GM23338 (cell line): ENCODE measurements around the gene RPS6KA5. TPM values are rescaled to one million over a fixed set of nuclear protein-coding genes. Genes with fewer than 3 reads are reported as not detected.

Experiments used
- ATAC-seq: fragments of 200-7000 bp; cut with Tn5 transposase; 3 replicates; pipeline ENCODE4 v1.9.1; 2020
- DNase-seq: peaks from one replicate; pipeline ENCODE4 v3.0.0-alpha.2; 2015; ENCODE audit warnings: low spot score
- H2AFZ ChIP-seq: fragments of 200-600 bp; sonication (generic); 2 replicates; pipeline ENCODE4 v1.8.0; 2016; ENCODE audit warnings: antibody characterized with exemption, mild to moderate bottlenecking, moderate library complexity
- H3F3A ChIP-seq: fragments of 200-600 bp; sonication (generic); replicated peaks from 2 replicates; pipeline ENCODE4 v1.8.0; 2017; ENCODE audit warnings: antibody characterized with exemption, mixed run types, low read depth
- H3K27ac ChIP-seq: fragments of 200-600 bp; sonication (generic); 2 replicates; pipeline ENCODE4 v1.6.1; 2016; ENCODE audit warnings: low read depth
- H3K27me3 ChIP-seq: fragments of 200-600 bp; sonication (generic); 2 replicates; pipeline ENCODE4 v1.8.0; 2016; ENCODE audit warnings: mild to moderate bottlenecking, mixed run types, moderate library complexity; ENCODE audit not compliant: insufficient read depth
- H3K36me3 ChIP-seq: fragments of 200-600 bp; sonication (generic); 2 replicates; pipeline ENCODE4 v1.8.0; 2016; ENCODE audit warnings: mild to moderate bottlenecking; ENCODE audit not compliant: insufficient read depth
- H3K4me1 ChIP-seq: fragments of 200-600 bp; sonication (generic); 2 replicates; pipeline ENCODE4 v1.8.0; 2016; ENCODE audit warnings: mild to moderate bottlenecking, moderate library complexity; ENCODE audit not compliant: insufficient read depth
- H3K4me2 ChIP-seq: fragments of 200-600 bp; sonication (generic); 2 replicates; pipeline ENCODE4 v1.7.1; 2017; ENCODE audit warnings: mixed run types
- H3K4me3 ChIP-seq: fragments of 200-600 bp; sonication (generic); 2 replicates; pipeline ENCODE4 v1.6.1; 2016; ENCODE audit warnings: mixed run types
- H3K79me2 ChIP-seq: fragments of 200-600 bp; sonication (generic); replicated peaks from 2 replicates; pipeline ENCODE4 v1.8.0; 2017; ENCODE audit warnings: mild to moderate bottlenecking; ENCODE audit not compliant: insufficient read depth
- H3K9me2 ChIP-seq: fragments of 200-600 bp; sonication (generic); 2 replicates; pipeline ENCODE4 v1.8.0; 2017; ENCODE audit not compliant: insufficient read depth
- H4K20me1 ChIP-seq: fragments of 200-600 bp; sonication (generic); replicated peaks from 2 replicates; pipeline ENCODE4 v1.8.0; 2017; ENCODE audit warnings: mild to moderate bottlenecking; ENCODE audit not compliant: insufficient read depth
- H3K27ac Mint-ChIP-seq: 2 replicates; pipeline ENCODE4 v1.8.0; 2020; ENCODE audit warnings: inconsistent platforms, mild to moderate bottlenecking, moderate library complexity, mixed read lengths
- H3K27me3 Mint-ChIP-seq: 3 replicates; pipeline ENCODE4 v1.8.0; 2022; ENCODE audit warnings: low read depth, mild to moderate bottlenecking, moderate library complexity, mixed read lengths, inconsistent platforms; ENCODE audit not compliant: insufficient read depth, poor library complexity
- H3K36me3 Mint-ChIP-seq: 3 replicates; pipeline ENCODE4 v1.8.0; 2021; ENCODE audit warnings: low read depth, mild to moderate bottlenecking, inconsistent platforms, moderate library complexity, mixed read lengths
- H3K4me1 Mint-ChIP-seq: 3 replicates; pipeline ENCODE4 v1.8.0; 2020; ENCODE audit warnings: mild to moderate bottlenecking, inconsistent platforms, mixed read lengths
- H3K4me3 Mint-ChIP-seq: 3 replicates; pipeline ENCODE4 v1.8.0; 2021; ENCODE audit warnings: moderate library complexity, mild to moderate bottlenecking, inconsistent platforms, mixed read lengths
- H3K9me3 Mint-ChIP-seq: 3 replicates; pipeline ENCODE4 v1.8.0; 2020; ENCODE audit warnings: moderate library complexity, mild to moderate bottlenecking, inconsistent platforms, mixed read lengths
- CTCF ChIP-seq, 2 experiments: fragments of 200-600 bp in 1 of 2; sonication (generic) in 1 of 2; conservative IDR thresholded peaks; 2 replicates each; pipeline versions ENCODE4 v1.5.1 to v1.6.1; 2016 to 2017; ENCODE audit warnings: antibody characterized with exemption in 2 of 2, low read depth in 2 of 2, mild to moderate bottlenecking in 2 of 2, moderate library complexity in 1 of 2
- ETS1 ChIP-seq: IDR thresholded peaks from 2 replicates; pipeline ENCODE4 v1.6.1; 2016; ENCODE audit warnings: antibody characterized with exemption
- EZH2 ChIP-seq: fragments of 200-600 bp; sonication (generic); IDR thresholded peaks from one replicate; pipeline ENCODE4 v1.8.0; 2017; ENCODE audit warnings: antibody characterized with exemption, mild to moderate bottlenecking, low read depth; ENCODE audit not compliant: unreplicated experiment
- EZH2phosphoT487 ChIP-seq: fragments of 200-600 bp; sonication (generic); IDR thresholded peaks from one replicate; pipeline ENCODE4 v1.8.1; 2018; ENCODE audit warnings: antibody characterized with exemption; ENCODE audit not compliant: unreplicated experiment
- JUNB ChIP-seq: IDR thresholded peaks from one replicate; pipeline ENCODE4 v1.6.1; 2016; ENCODE audit warnings: antibody characterized with exemption; ENCODE audit not compliant: unreplicated experiment
- NANOG ChIP-seq: IDR thresholded peaks from 2 replicates; pipeline ENCODE4 v1.6.1; 2016; ENCODE audit warnings: antibody characterized with exemption, borderline replicate concordance
- POLR2AphosphoS5 ChIP-seq: IDR thresholded peaks from 2 replicates; pipeline ENCODE4 v1.6.1; 2016; ENCODE audit warnings: antibody characterized with exemption, low read depth
- STAT1 ChIP-seq: IDR thresholded peaks from one replicate; pipeline ENCODE4 v1.6.1; 2016; ENCODE audit warnings: antibody characterized with exemption; ENCODE audit not compliant: unreplicated experiment
- ZNF114 ChIP-seq: fragments of 250-450 bp; sonication (Bioruptor Pico); IDR thresholded peaks from 2 replicates; pipeline ENCODE4 v1.5.0; 2020; ENCODE audit warnings: mild to moderate bottlenecking, moderate library complexity
- ZNF331 ChIP-seq: fragments of 250-450 bp; sonication (Bioruptor Pico); IDR thresholded peaks from 2 replicates; pipeline ENCODE4 v1.5.0; 2020; ENCODE audit warnings: low read depth, mild to moderate bottlenecking, moderate library complexity
- polyA plus RNA-seq: library from polyadenylated mRNA; unstranded; fragments of >200 nt; fragmentation: Nextera tagmentation; extraction: Ambion mirVana; gene quantifications from 2 replicates; pipeline ENCODE4 v1.2.1, GENCODE V29; 2016
- total RNA-seq: library from RNA; depleted of rRNA; stranded (reverse); fragments of >200 nt; shearing (Covaris generic); gene quantifications from 2 replicates; pipeline ENCODE4 v1.2.3, GENCODE V29; 2014
- TF ChIP-seq, protein P1 (sequence below): fragments of 250-450 bp; sonication (Bioruptor Pico); IDR thresholded peaks from 2 replicates; pipeline ENCODE4 v1.5.0; 2020; ENCODE audit warnings: mild to moderate bottlenecking, moderate library complexity

RPS6KA5 gene
- total and polyA plus RNA-seq, 2 experiments from 2014 or later = 2.1 to 2.4 TPM

DNA sequence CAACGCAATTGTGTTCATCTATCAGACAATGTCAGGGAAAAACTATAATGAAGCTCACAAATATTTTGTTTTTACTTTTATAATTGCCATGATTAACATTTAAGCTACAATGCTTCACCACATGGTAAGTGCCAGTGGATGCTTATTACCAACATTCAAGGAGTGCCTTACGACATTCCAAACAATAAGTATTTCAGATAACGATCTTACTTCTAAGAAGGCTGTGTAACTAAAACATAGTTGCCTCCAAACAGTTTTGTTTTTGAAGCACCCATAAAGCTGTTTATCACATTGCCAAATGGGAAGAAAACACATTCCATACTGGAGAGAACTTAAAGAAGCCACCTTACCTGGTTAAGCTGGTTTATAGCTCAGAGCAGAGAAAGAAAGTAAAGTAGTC is 78.8 kb downstream of the RPS6KA5 start:
- DNase-seq = no peak

More for the DNA sequence above, 78.8 kb downstream of the RPS6KA5 start:
- H3K9me3 Mint-ChIP-seq = no peaks in the 10 kb centered on the region
- Histone ChIP-seq H3K79me2 (no peaks in the 10 kb centered on the region), H3K9me2 (no peaks in the 10 kb centered on the region), H2AFZ (no peak overlapping the region), H3K27ac (no peak overlapping the region), H3F3A (no peaks in the 10 kb centered on the region), H3K4me3 (no peak overlapping the region), H3K4me1 (no peaks in the 10 kb centered on the region), H4K20me1 (no peaks in the 10 kb centered on the region; the same call in 1 of the 2 replicates), H3K4me2 (no peak overlapping the region), H3K36me3 (no peaks in the 10 kb centered on the region), H3K27me3 (no peaks in the 10 kb centered on the region)
- no peak overlapping the region for H3K27ac Mint-ChIP-seq
- 0 out of 3 replicates have a peak, but pooled peaks cover under 1% of the 10 kb centered on the region for H3K4me1 Mint-ChIP-seq
- TF ChIP-seq ZNF331 (CRISPR knock-in tag) = no peak
- no peak for TF ChIP-seq EZH2
- TF ChIP-seq, protein P1, sequence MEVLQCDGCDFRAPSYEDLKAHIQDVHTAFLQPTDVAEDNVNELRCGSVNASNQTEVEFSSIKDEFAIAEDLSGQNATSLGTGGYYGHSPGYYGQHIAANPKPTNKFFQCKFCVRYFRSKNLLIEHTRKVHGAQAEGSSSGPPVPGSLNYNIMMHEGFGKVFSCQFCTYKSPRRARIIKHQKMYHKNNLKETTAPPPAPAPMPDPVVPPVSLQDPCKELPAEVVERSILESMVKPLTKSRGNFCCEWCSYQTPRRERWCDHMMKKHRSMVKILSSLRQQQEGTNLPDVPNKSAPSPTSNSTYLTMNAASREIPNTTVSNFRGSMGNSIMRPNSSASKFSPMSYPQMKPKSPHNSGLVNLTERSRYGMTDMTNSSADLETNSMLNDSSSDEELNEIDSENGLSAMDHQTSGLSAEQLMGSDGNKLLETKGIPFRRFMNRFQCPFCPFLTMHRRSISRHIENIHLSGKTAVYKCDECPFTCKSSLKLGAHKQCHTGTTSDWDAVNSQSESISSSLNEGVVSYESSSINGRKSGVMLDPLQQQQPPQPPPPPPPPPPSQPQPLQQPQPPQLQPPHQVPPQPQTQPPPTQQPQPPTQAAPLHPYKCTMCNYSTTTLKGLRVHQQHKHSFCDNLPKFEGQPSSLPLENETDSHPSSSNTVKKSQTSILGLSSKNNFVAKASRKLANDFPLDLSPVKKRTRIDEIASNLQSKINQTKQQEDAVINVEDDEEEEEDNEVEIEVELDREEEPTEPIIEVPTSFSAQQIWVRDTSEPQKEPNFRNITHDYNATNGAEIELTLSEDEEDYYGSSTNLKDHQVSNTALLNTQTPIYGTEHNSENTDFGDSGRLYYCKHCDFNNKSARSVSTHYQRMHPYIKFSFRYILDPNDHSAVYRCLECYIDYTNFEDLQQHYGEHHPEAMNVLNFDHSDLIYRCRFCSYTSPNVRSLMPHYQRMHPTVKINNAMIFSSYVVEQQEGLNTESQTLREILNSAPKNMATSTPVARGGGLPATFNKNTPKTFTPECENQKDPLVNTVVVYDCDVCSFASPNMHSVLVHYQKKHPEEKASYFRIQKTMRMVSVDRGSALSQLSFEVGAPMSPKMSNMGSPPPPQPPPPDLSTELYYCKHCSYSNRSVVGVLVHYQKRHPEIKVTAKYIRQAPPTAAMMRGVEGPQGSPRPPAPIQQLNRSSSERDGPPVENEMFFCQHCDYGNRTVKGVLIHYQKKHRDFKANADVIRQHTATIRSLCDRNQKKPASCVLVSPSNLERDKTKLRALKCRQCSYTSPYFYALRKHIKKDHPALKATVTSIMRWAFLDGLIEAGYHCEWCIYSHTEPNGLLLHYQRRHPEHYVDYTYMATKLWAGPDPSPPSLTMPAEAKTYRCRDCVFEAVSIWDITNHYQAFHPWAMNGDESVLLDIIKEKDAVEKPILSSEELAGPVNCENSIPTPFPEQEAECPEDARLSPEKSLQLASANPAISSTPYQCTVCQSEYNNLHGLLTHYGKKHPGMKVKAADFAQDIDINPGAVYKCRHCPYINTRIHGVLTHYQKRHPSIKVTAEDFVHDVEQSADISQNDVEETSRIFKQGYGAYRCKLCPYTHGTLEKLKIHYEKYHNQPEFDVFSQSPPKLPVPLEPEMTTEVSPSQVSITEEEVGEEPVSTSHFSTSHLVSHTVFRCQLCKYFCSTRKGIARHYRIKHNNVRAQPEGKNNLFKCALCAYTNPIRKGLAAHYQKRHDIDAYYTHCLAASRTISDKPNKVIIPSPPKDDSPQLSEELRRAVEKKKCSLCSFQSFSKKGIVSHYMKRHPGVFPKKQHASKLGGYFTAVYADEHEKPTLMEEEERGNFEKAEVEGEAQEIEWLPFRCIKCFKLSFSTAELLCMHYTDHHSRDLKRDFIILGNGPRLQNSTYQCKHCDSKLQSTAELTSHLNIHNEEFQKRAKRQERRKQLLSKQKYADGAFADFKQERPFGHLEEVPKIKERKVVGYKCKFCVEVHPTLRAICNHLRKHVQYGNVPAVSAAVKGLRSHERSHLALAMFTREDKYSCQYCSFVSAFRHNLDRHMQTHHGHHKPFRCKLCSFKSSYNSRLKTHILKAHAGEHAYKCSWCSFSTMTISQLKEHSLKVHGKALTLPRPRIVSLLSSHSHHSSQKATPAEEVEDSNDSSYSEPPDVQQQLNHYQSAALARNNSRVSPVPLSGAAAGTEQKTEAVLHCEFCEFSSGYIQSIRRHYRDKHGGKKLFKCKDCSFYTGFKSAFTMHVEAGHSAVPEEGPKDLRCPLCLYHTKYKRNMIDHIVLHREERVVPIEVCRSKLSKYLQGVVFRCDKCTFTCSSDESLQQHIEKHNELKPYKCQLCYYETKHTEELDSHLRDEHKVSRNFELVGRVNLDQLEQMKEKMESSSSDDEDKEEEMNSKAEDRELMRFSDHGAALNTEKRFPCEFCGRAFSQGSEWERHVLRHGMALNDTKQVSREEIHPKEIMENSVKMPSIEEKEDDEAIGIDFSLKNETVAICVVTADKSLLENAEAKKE (CRISPR knock-in tag) = no peak
- TF ChIP-seq CTCF (conservative IDR thresholded peaks at IDR 0.05; ENCODE audit: low read depth in 2 of 2) = no peak
- TF ChIP-seq ETS1 = no peak
- no peak for TF ChIP-seq POLR2AphosphoS5
- TF ChIP-seq EZH2phosphoT487 = no peak
- TF ChIP-seq JUNB = no peak
- TF ChIP-seq STAT1 = no peak
- no peak for TF ChIP-seq ZNF114 (CRISPR knock-in tag)
- TF ChIP-seq NANOG = no peak
- ATAC-seq = no peak
- no peak overlapping the region for H3K4me3 Mint-ChIP-seq
- H3K27me3 Mint-ChIP-seq = no peaks in the 10 kb centered on the region
- H3K36me3 Mint-ChIP-seq = no peaks in the 10 kb centered on the region
